A673 (cell line): ENCODE results near the gene DLG5. TPM values are rescaled to one million over a fixed set of nuclear protein-coding genes. Genes with fewer than 3 reads are reported as not detected.

Source experiments
- BruUV-seq: library from RNA; stranded (reverse); fragments of 400-500 nt; replicated peaks from 2 replicates; lab custom pipeline; 2021; lab: Mats Ljungman, UMichigan
- CTCF ChIA-PET: fragments of 300-600 bp; sonication (Branson Sonifier 250); formaldehyde crosslinking; loops from one replicate; lab custom pipeline; 2022; ENCODE audit warnings: antibody characterized with exemption; lab: Charles Lee
- POLR2A ChIA-PET: fragments of 300-600 bp; sonication (Branson Sonifier 250); formaldehyde crosslinking; loops from one replicate; lab custom pipeline; 2022; ENCODE audit warnings: antibody characterized with exemption; ENCODE audit not compliant: low non-redundant PET; lab: Charles Lee
- DNase-seq: peaks from one replicate; pipeline ENCODE4 v3.0.0-alpha.2; 2015; ENCODE audit warnings: low spot score
- H3K27ac ChIP-seq: fragments of 200-600 bp; sonication (generic); 2 replicates; pipeline ENCODE4 v1.5.1; 2016; ENCODE audit warnings: mixed run types, low read depth, mild to moderate bottlenecking, mixed read lengths, antibody characterized with exemption, low read length; ENCODE audit not compliant: poor library complexity, severe bottlenecking
- H3K27me3 ChIP-seq: fragments of 200-600 bp; sonication (generic); replicated peaks from 2 replicates; pipeline ENCODE4 v1.6.1; 2017; ENCODE audit warnings: mixed run types, low read depth, mild to moderate bottlenecking, mixed read lengths, antibody characterized with exemption, low read length; ENCODE audit not compliant: insufficient read depth, poor library complexity
- H3K36me3 ChIP-seq: fragments of 200-600 bp; sonication (generic); 2 replicates; pipeline ENCODE4 v1.6.1; 2016; ENCODE audit warnings: mixed run types, mild to moderate bottlenecking, mixed read lengths, antibody characterized with exemption, low read length; ENCODE audit not compliant: insufficient read depth, poor library complexity, severe bottlenecking
- H3K4me1 ChIP-seq: fragments of 200-600 bp; sonication (generic); 2 replicates; pipeline ENCODE4 v1.6.1; 2017; ENCODE audit warnings: mixed run types, mild to moderate bottlenecking, mixed read lengths, antibody characterized with exemption, low read length; ENCODE audit not compliant: insufficient read depth, poor library complexity, severe bottlenecking
- H3K4me3 ChIP-seq: fragments of 200-600 bp; sonication (generic); 2 replicates; pipeline ENCODE4 v1.5.1; 2016; ENCODE audit warnings: low read depth, mixed run types, mild to moderate bottlenecking, mixed read lengths, low read length; ENCODE audit not compliant: poor library complexity, severe bottlenecking
- H3K9me3 ChIP-seq: fragments of 200-600 bp; sonication (generic); 2 replicates; pipeline ENCODE4 v1.6.1; 2016; ENCODE audit warnings: mixed run types, low read depth, mild to moderate bottlenecking, mixed read lengths, antibody characterized with exemption, low read length; ENCODE audit not compliant: poor library complexity, severe bottlenecking
- CTCF ChIP-seq: fragments of 300-800, 200-600 bp; sonication (generic); conservative IDR thresholded peaks from 2 replicates; pipeline ENCODE4 v1.5.1; 2017; ENCODE audit warnings: low read depth, mild to moderate bottlenecking, antibody characterized with exemption, low read length, moderate library complexity, mixed read lengths
- EZH2 ChIP-seq: fragments of 200-600 bp; sonication (generic); IDR thresholded peaks from 2 replicates; pipeline ENCODE4 v1.6.1; 2017; ENCODE audit warnings: borderline replicate concordance, low read depth, mild to moderate bottlenecking, mixed read lengths, antibody characterized with exemption, low read length; ENCODE audit not compliant: poor library complexity, severe bottlenecking
- intact Hi-C: fragments of 100-400 bp; cut with micrococcal nuclease; formaldehyde crosslinking; loops from one replicate; pipeline ENCODE4 v1.10.0; 2022; ENCODE audit not compliant: unreplicated experiment
- total RNA-seq: library from RNA; stranded (reverse); gene quantifications from 2 replicates; pipeline ENCODE4 v1.2.3, GENCODE V29; 2021

Gene DLG5
- total RNA-seq, 1 experiment from 2014 or later = 44.0 TPM

DNA sequence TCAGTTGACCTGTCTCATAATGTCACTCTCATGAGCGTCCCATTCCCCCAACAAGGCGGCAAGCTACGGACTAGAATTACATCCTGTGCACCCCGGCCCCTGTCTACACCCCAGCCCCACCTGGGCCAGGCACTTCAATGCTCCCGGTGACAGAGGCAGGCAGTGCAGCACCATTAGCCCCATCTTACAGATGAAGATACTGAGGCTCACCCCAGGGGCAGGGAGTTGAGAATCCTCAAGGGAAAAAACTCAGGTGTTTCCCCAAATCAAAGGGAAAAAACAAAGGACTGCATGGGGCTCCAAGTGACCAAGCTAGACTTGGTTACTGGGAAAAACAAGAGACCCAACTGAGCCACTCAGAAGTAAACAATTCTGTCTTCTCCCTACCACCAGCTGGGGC is 4.5 kb downstream of the DLG5 start:
- Histone ChIP-seq H3K9me3 (no peaks in the 10 kb centered on the region), H3K27ac (no peak overlapping the region), H3K27me3 (no peaks in the 10 kb centered on the region), H3K36me3 (no peaks in the 10 kb centered on the region), H3K4me3 (no peak overlapping the region), H3K4me1 (peaks cover 15% of the 10 kb centered on the region)
- TF ChIP-seq CTCF (no peak), EZH2 (no peak)
- no peak for DNase-seq
- CTCF ChIA-PET = no interaction called here
- POLR2A ChIA-PET = no interaction called here
- no TSS peak for BruUV-seq
- intact Hi-C loops = no loop called here

GRCh38 chr10:77921395-77921794 is 5.2 kb downstream of the DLG5 start:
- Histone ChIP-seq H3K9me3 (no peaks in the 10 kb centered on the region), H3K27me3 (no peaks in the 10 kb centered on the region), H3K4me3 (no peak overlapping the region), H3K27ac (no peak overlapping the region), H3K36me3 (no peaks in the 10 kb centered on the region), H3K4me1 (peaks cover 13% of the 10 kb centered on the region)
- CTCF ChIA-PET = no interaction called here
- intact Hi-C loops = no loop called here
- DNase-seq = no peak
- TF ChIP-seq EZH2 = no peak
- TF ChIP-seq CTCF = no peak
- BruUV-seq = no TSS peak
- POLR2A ChIA-PET = no interaction called here

- TF ChIP-seq CTCF (no peak), EZH2 (no peak)
- no TSS peak for BruUV-seq
- Histone ChIP-seq H3K27me3 (no peaks in the 10 kb centered on the region), H3K9me3 (no peaks in the 10 kb centered on the region), H3K4me3 (no peak overlapping the region), H3K36me3 (no peaks in the 10 kb centered on the region), H3K4me1 (peaks cover 13% of the 10 kb centered on the region), H3K27ac (no peak overlapping the region)
- ChIA-PET CTCF (no interaction called here), POLR2A (no interaction called here)
- intact Hi-C loops = no loop called here
- no peak for DNase-seq
Observed at GRCh38 chr10:77920495-77920894, 6.1 kb downstream of the DLG5 start.
